HCT116 (cell line): Measurements from ENCODE around the gene DPP4. TPM values are rescaled to one million over a fixed set of nuclear protein-coding genes. Genes with fewer than 3 reads are reported as not detected.

Experiments
- ATAC-seq: fragments of 200-7000 bp; cut with Tn5 transposase; 2 replicates; pipeline ENCODE4 v1.9.1; 2020; ENCODE audit warnings: mild to moderate bottlenecking, moderate library complexity
- BruUV-seq: library from RNA; stranded (reverse); fragments of 400-500 nt; replicated peaks from 2 replicates; lab custom pipeline; 2021; lab: Mats Ljungman, UMichigan
- CTCF ChIA-PET: fragments of 300-600 bp; sonication (Branson Sonifier 250); formaldehyde crosslinking; loops from one replicate; lab custom pipeline; 2021; ENCODE audit warnings: antibody characterized with exemption; lab: Charles Lee
- POLR2A ChIA-PET: fragments of 300-600, 350-600 bp; sonication (Branson Sonifier 250); formaldehyde crosslinking; loops from one replicate; lab custom pipeline; 2021; ENCODE audit warnings: antibody characterized with exemption; lab: Charles Lee
- RAD21 ChIA-PET, 2 experiments: fragments of 300-600 bp; sonication (Branson Sonifier 250); formaldehyde crosslinking; loops; one replicate each; lab custom pipeline; 2023; ENCODE audit warnings: low total read pairs in 2 of 2; ENCODE audit not compliant: uncharacterized antibody in 2 of 2, unreplicated experiment in 2 of 2, low non-redundant PET in 1 of 2; lab: Charles Lee
- DNase-seq: peaks from one replicate; pipeline ENCODE4 v3.0.0-alpha.2; 2010; ENCODE audit warnings: low read depth, low spot score
- H2AFZ ChIP-seq: fragments of 200-600 bp; shearing (Covaris generic), sonication (generic); 2 replicates; pipeline ENCODE4 v1.6.1; 2017; ENCODE audit warnings: low read depth, mixed run types, mixed read lengths, antibody characterized with exemption, low read length; ENCODE audit not compliant: poor library complexity, severe bottlenecking
- H3K27ac ChIP-seq: 2 replicates; pipeline ENCODE4 v1.5.1; 2012; ENCODE audit warnings: low read depth, low read length
- H3K27me3 ChIP-seq: fragments of 200-600 bp; sonication (generic); 2 replicates; pipeline ENCODE4 v1.6.1; 2016; ENCODE audit warnings: mixed run types, low read length, mixed read lengths; ENCODE audit not compliant: insufficient read depth
- H3K36me3 ChIP-seq, 2 experiments: fragments of 200-500 bp in 1 of 2; fragments of 200-600 bp in 1 of 2; sonication (Bioruptor generic) in 1 of 2; sonication (generic) in 1 of 2; 2 replicates each; pipeline versions ENCODE4 v1.5.1 to v1.6.1; 2014 to 2016; ENCODE audit warnings: low read length in 2 of 2, inconsistent platforms in 1 of 2, mixed read lengths in 1 of 2, mixed run types in 1 of 2; ENCODE audit not compliant: insufficient read depth in 2 of 2, control insufficient read depth in 1 of 2
- H3K4me1 ChIP-seq, 2 experiments: fragments of 200-600 bp in 1 of 2; sonication (generic) in 1 of 2; 2 replicates each; pipeline versions ENCODE4 v1.5.1 to v1.6.1; 2012 to 2017; ENCODE audit warnings: low read length in 2 of 2, inconsistent platforms in 1 of 2, mild to moderate bottlenecking in 1 of 2, mixed read lengths in 1 of 2, mixed run types in 1 of 2, moderate library complexity in 1 of 2; ENCODE audit not compliant: insufficient read depth in 2 of 2, control insufficient read depth in 1 of 2
- H3K4me2 ChIP-seq: fragments of 200-600 bp; sonication (generic); 2 replicates; pipeline ENCODE4 v1.6.1; 2017; ENCODE audit warnings: mixed run types, low read length, mixed read lengths
- H3K4me3 ChIP-seq, 2 experiments: fragments of 200-600 bp in 1 of 2; sonication (generic) in 1 of 2; replicated peaks in 1 of 2; 2 replicates each; pipeline ENCODE4 v1.5.1; 2011 to 2016; ENCODE audit warnings: low read length in 2 of 2, control low read depth in 1 of 2, low read depth in 1 of 2, mild to moderate bottlenecking in 1 of 2, mixed read lengths in 1 of 2, mixed run types in 1 of 2
- H3K79me2 ChIP-seq: fragments of 200-600 bp; sonication (generic); 2 replicates; pipeline ENCODE4 v1.6.1; 2017; ENCODE audit warnings: mild to moderate bottlenecking, mixed run types, low read length, moderate library complexity, mixed read lengths; ENCODE audit not compliant: insufficient read depth
- H3K9ac ChIP-seq: fragments of 200-600 bp; sonication (generic); 2 replicates; pipeline ENCODE4 v1.6.1; 2016; ENCODE audit warnings: low read length, mixed read lengths
- H3K9me2 ChIP-seq: fragments of 200-600 bp; sonication (generic), shearing (Covaris generic); 2 replicates; pipeline ENCODE4 v1.6.1; 2017; ENCODE audit warnings: mixed run types, mild to moderate bottlenecking, moderate library complexity; ENCODE audit not compliant: insufficient read depth
- H3K9me3 ChIP-seq, 2 experiments: fragments of 200-500 bp in 1 of 2; fragments of 200-600 bp in 1 of 2; sonication (Bioruptor generic) in 1 of 2; sonication (generic) in 1 of 2; 2 replicates each; pipeline ENCODE4 v1.6.1; 2014 to 2017; ENCODE audit warnings: low read length in 2 of 2, mixed read lengths in 2 of 2, inconsistent platforms in 1 of 2, low read depth in 1 of 2, mild to moderate bottlenecking in 1 of 2, mixed run types in 1 of 2, moderate library complexity in 1 of 2; ENCODE audit not compliant: control insufficient read depth in 1 of 2, insufficient read depth in 1 of 2
- H4K20me1 ChIP-seq: fragments of 200-600 bp; sonication (generic), shearing (Covaris generic); 2 replicates; pipeline ENCODE4 v1.6.1; 2017; ENCODE audit warnings: mixed run types, mild to moderate bottlenecking, moderate library complexity; ENCODE audit not compliant: insufficient read depth
- CBX3 ChIP-seq: IDR thresholded peaks from 2 replicates; pipeline ENCODE4 v1.6.1; 2012; ENCODE audit warnings: low read depth
- CEBPB ChIP-seq: IDR thresholded peaks from 2 replicates; pipeline ENCODE4 v1.6.1; 2012; ENCODE audit warnings: low read depth
- EGR1 ChIP-seq: IDR thresholded peaks from 2 replicates; pipeline ENCODE4 v1.6.1; 2012; ENCODE audit warnings: low read depth
- ELF1 ChIP-seq: IDR thresholded peaks from 2 replicates; pipeline ENCODE4 v1.6.1; 2012; ENCODE audit warnings: low read depth, borderline replicate concordance
- EZH2phosphoT487 ChIP-seq: fragments of 200-600 bp; IDR thresholded peaks from 2 replicates; pipeline ENCODE4 v1.6.1; 2018; ENCODE audit warnings: antibody characterized with exemption, borderline replicate concordance
- FOSL1 ChIP-seq: IDR thresholded peaks from 2 replicates; pipeline ENCODE4 v1.6.1; 2012; ENCODE audit warnings: low read depth
- JUND ChIP-seq: IDR thresholded peaks from 2 replicates; pipeline ENCODE4 v1.6.1; 2012
- POLR2A ChIP-seq: IDR thresholded peaks from 2 replicates; pipeline ENCODE4 v1.7.0; 2011; ENCODE audit warnings: borderline replicate concordance; ENCODE audit not compliant: insufficient read depth, insufficient read length; ENCODE audit errors: extremely low read depth
- POLR2AphosphoS5 ChIP-seq: IDR thresholded peaks from 2 replicates; pipeline ENCODE4 v1.6.1; 2011; ENCODE audit warnings: mild to moderate bottlenecking, low read depth, low read length, moderate library complexity
- RAD21 ChIP-seq: IDR thresholded peaks from 2 replicates; pipeline ENCODE4 v1.6.1; 2012; ENCODE audit warnings: low read depth, mild to moderate bottlenecking
- SIN3A ChIP-seq: IDR thresholded peaks from 2 replicates; pipeline ENCODE4 v1.6.1; 2012; ENCODE audit warnings: low read depth
- SP1 ChIP-seq: IDR thresholded peaks from 2 replicates; pipeline ENCODE4 v1.6.1; 2012; ENCODE audit warnings: low read depth
- SRF ChIP-seq: IDR thresholded peaks from 2 replicates; pipeline ENCODE4 v1.6.1; 2012; ENCODE audit warnings: low read depth
- TCF7L2 ChIP-seq: IDR thresholded peaks from 2 replicates; pipeline ENCODE4 v1.7.0; 2011; ENCODE audit warnings: borderline replicate concordance, inconsistent platforms; ENCODE audit not compliant: insufficient read depth, insufficient read length; ENCODE audit errors: extremely low read depth
- YY1 ChIP-seq: IDR thresholded peaks from 2 replicates; pipeline ENCODE4 v1.6.1; 2011; ENCODE audit warnings: low read length, low read depth, moderate library complexity, mild to moderate bottlenecking; ENCODE audit not compliant: insufficient replicate concordance; ENCODE audit errors: extremely low read depth
- ZFX ChIP-seq: fragments of 450-650 bp; IDR thresholded peaks from 2 replicates; pipeline ENCODE4 v1.6.1; 2017
- ZNF274 ChIP-seq: fragments of 200-500 bp; sonication (Bioruptor generic); IDR thresholded peaks from 2 replicates; pipeline ENCODE4 v1.6.1; 2014; ENCODE audit warnings: mild to moderate bottlenecking, low read depth, low read length, inconsistent platforms
- intact Hi-C: fragments of 100-400 bp; cut with micrococcal nuclease; formaldehyde crosslinking; loops from 2 replicates; pipeline ENCODE4 v1.10.0; 2022
- total RNA-seq: library from RNA; stranded (reverse); gene quantifications from one replicate; pipeline ENCODE4 v1.2.1, GENCODE V29; 2021; ENCODE audit not compliant: unreplicated experiment
- TF ChIP-seq, protein P1 (sequence below), 3 experiments: fragments of 200-600 bp in 1 of 3; sonication (generic) in 1 of 3; IDR thresholded peaks in 2 of 3; conservative IDR thresholded peaks in 1 of 3; 2 replicates each; pipeline ENCODE4 v1.5.1; 2012 to 2017; ENCODE audit warnings: low read depth in 2 of 3, low read length in 2 of 3, antibody characterized with exemption in 1 of 3, borderline replicate concordance in 1 of 3, control low read depth in 1 of 3, mild to moderate bottlenecking in 1 of 3, mixed read lengths in 1 of 3, mixed run types in 1 of 3, moderate library complexity in 1 of 3; ENCODE audit not compliant: insufficient read depth in 1 of 3
- TF ChIP-seq, protein P2 (sequence below): IDR thresholded peaks from 2 replicates; pipeline ENCODE4 v1.6.1; 2012; ENCODE audit warnings: low read depth
- TF ChIP-seq, protein P3 (sequence below): IDR thresholded peaks from 2 replicates; pipeline ENCODE4 v1.6.1; 2012
- TF ChIP-seq, protein P4 (sequence below): IDR thresholded peaks from 2 replicates; pipeline ENCODE4 v1.6.1; 2011; ENCODE audit warnings: mild to moderate bottlenecking, low read length, moderate library complexity; ENCODE audit not compliant: insufficient replicate concordance; ENCODE audit errors: extremely low read depth
- TF ChIP-seq, protein P5 (sequence below): IDR thresholded peaks from 2 replicates; pipeline ENCODE4 v1.6.1; 2012

Gene DPP4
- total RNA-seq, 1 experiment from 2014 or later = 3.6 TPM

DNA sequence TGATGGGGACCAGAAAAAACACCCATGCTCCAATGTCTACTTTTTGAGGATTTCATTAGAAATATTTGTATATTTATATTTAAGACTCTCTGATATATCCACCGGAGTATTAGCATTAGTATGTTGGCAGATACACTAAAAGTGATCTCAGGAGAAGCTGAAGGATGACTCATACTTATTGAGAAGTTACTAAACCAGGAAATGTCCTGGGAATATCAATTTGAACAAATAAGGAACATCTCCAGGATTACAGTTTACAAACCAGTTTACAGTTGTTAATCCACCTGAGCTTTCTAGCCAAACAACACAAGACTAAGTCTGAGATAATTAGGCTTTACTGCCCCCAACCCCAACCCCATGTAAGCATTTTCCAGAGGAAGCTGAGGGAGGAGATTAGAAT, 16.1 kb upstream of the DPP4 start:
- ChIA-PET CTCF (no interaction called here), POLR2A (no interaction called here), RAD21 (no interaction called here)
- DNase-seq (no peak), ATAC-seq (no peak)
- BruUV-seq = no TSS peak
- intact Hi-C loops = no loop called here
- H3K4me3 ChIP-seq = no peak overlapping the region
- H3K27me3 ChIP-seq = no peaks in the 10 kb centered on the region
- peak overlapping the region; percentile 69 for H2AFZ ChIP-seq
- H3K9me2 ChIP-seq = no peaks in the 10 kb centered on the region
- H3K4me1 ChIP-seq = peaks cover 39 to 55% of the 10 kb centered on the region in 2 experiments
- no peaks in the 10 kb centered on the region for H3K36me3 ChIP-seq
- peak overlapping the region; percentile 7 for H3K27ac ChIP-seq
- no peak overlapping the region for H3K9ac ChIP-seq
- H3K79me2 ChIP-seq = no peaks in the 10 kb centered on the region
- H4K20me1 ChIP-seq = no peaks in the 10 kb centered on the region
- peak overlapping the region; percentile 17 for H3K4me2 ChIP-seq
- no peaks in the 10 kb centered on the region for H3K9me3 ChIP-seq
- no peak for TF ChIP-seq EZH2phosphoT487
- TF ChIP-seq SRF = no peak
- no peak for TF ChIP-seq YY1
- TF ChIP-seq, protein P1, sequence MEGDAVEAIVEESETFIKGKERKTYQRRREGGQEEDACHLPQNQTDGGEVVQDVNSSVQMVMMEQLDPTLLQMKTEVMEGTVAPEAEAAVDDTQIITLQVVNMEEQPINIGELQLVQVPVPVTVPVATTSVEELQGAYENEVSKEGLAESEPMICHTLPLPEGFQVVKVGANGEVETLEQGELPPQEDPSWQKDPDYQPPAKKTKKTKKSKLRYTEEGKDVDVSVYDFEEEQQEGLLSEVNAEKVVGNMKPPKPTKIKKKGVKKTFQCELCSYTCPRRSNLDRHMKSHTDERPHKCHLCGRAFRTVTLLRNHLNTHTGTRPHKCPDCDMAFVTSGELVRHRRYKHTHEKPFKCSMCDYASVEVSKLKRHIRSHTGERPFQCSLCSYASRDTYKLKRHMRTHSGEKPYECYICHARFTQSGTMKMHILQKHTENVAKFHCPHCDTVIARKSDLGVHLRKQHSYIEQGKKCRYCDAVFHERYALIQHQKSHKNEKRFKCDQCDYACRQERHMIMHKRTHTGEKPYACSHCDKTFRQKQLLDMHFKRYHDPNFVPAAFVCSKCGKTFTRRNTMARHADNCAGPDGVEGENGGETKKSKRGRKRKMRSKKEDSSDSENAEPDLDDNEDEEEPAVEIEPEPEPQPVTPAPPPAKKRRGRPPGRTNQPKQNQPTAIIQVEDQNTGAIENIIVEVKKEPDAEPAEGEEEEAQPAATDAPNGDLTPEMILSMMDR (IDR thresholded peaks at IDR 0.05 in 2 of 3, conservative IDR thresholded peaks at IDR 0.05 in 1 of 3; ENCODE audit: borderline replicate concordance in 1 of 3, insufficient read depth in 1 of 3, low read depth in 2 of 3, low read length in 2 of 3) = no peak
- peak; percentile 60 for TF ChIP-seq JUND
- no peak for TF ChIP-seq ELF1
- peak; percentile 24 for TF ChIP-seq SP1
- no peak for TF ChIP-seq SIN3A
- TF ChIP-seq, protein P2, sequence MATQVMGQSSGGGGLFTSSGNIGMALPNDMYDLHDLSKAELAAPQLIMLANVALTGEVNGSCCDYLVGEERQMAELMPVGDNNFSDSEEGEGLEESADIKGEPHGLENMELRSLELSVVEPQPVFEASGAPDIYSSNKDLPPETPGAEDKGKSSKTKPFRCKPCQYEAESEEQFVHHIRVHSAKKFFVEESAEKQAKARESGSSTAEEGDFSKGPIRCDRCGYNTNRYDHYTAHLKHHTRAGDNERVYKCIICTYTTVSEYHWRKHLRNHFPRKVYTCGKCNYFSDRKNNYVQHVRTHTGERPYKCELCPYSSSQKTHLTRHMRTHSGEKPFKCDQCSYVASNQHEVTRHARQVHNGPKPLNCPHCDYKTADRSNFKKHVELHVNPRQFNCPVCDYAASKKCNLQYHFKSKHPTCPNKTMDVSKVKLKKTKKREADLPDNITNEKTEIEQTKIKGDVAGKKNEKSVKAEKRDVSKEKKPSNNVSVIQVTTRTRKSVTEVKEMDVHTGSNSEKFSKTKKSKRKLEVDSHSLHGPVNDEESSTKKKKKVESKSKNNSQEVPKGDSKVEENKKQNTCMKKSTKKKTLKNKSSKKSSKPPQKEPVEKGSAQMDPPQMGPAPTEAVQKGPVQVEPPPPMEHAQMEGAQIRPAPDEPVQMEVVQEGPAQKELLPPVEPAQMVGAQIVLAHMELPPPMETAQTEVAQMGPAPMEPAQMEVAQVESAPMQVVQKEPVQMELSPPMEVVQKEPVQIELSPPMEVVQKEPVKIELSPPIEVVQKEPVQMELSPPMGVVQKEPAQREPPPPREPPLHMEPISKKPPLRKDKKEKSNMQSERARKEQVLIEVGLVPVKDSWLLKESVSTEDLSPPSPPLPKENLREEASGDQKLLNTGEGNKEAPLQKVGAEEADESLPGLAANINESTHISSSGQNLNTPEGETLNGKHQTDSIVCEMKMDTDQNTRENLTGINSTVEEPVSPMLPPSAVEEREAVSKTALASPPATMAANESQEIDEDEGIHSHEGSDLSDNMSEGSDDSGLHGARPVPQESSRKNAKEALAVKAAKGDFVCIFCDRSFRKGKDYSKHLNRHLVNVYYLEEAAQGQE = no peak
- peak; percentile 39 for TF ChIP-seq CEBPB
- TF ChIP-seq POLR2AphosphoS5 = no peak
- TF ChIP-seq CBX3 = peak; percentile 53; the same call in 1 of the 2 replicates
- no peak for TF ChIP-seq ZNF274
- no peak for TF ChIP-seq EGR1
- no peak for TF ChIP-seq ZFX
- peak; percentile 54; the same call in 1 of the 2 replicates for TF ChIP-seq FOSL1
- TF ChIP-seq, protein P3, sequence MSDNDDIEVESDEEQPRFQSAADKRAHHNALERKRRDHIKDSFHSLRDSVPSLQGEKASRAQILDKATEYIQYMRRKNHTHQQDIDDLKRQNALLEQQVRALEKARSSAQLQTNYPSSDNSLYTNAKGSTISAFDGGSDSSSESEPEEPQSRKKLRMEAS = no peak
- TF ChIP-seq, protein P4, sequence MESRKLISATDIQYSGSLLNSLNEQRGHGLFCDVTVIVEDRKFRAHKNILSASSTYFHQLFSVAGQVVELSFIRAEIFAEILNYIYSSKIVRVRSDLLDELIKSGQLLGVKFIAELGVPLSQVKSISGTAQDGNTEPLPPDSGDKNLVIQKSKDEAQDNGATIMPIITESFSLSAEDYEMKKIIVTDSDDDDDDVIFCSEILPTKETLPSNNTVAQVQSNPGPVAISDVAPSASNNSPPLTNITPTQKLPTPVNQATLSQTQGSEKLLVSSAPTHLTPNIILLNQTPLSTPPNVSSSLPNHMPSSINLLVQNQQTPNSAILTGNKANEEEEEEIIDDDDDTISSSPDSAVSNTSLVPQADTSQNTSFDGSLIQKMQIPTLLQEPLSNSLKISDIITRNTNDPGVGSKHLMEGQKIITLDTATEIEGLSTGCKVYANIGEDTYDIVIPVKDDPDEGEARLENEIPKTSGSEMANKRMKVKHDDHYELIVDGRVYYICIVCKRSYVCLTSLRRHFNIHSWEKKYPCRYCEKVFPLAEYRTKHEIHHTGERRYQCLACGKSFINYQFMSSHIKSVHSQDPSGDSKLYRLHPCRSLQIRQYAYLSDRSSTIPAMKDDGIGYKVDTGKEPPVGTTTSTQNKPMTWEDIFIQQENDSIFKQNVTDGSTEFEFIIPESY = no peak
- TF ChIP-seq, protein P5, sequence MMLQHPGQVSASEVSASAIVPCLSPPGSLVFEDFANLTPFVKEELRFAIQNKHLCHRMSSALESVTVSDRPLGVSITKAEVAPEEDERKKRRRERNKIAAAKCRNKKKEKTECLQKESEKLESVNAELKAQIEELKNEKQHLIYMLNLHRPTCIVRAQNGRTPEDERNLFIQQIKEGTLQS = no peak
- no peak for TF ChIP-seq RAD21
- TF ChIP-seq TCF7L2 = no peak
- TF ChIP-seq POLR2A = no peak
